H9 (cell line): ENCODE measurements around the gene ACTL7A. TPM values are rescaled to one million over a fixed set of nuclear protein-coding genes. Genes with fewer than 3 reads are reported as not detected.

Source experiments
- DNase-seq: peaks from one replicate; pipeline ENCODE4 v3.0.0-alpha.2; 2017
- H2AFZ ChIP-seq: one replicate; pipeline ENCODE4 v1.6.1; 2013; ENCODE audit warnings: mild to moderate bottlenecking, low read length, control low read depth, moderate library complexity
- H2AK5ac ChIP-seq: 2 replicates; pipeline ENCODE4 v1.6.1; 2013; ENCODE audit warnings: low read length, control low read depth, mixed read lengths; ENCODE audit not compliant: insufficient read length
- H2BK120ac ChIP-seq: one replicate; pipeline ENCODE4 v1.6.1; 2013; ENCODE audit warnings: low read depth, mild to moderate bottlenecking, low read length, control low read depth, inconsistent platforms; ENCODE audit not compliant: poor library complexity, severe bottlenecking
- H2BK12ac ChIP-seq: 2 replicates; pipeline ENCODE4 v1.6.1; 2013; ENCODE audit warnings: low read length, control low read depth, mixed read lengths, low read depth; ENCODE audit not compliant: insufficient read length
- H2BK15ac ChIP-seq: 2 replicates; pipeline ENCODE4 v1.6.1; 2013; ENCODE audit warnings: low read depth, low read length, control low read depth
- H2BK20ac ChIP-seq: one replicate; pipeline ENCODE4 v1.6.1; 2013; ENCODE audit warnings: low read depth, mild to moderate bottlenecking, low read length, control low read depth, inconsistent platforms; ENCODE audit not compliant: poor library complexity, severe bottlenecking
- H2BK5ac ChIP-seq: 2 replicates; pipeline ENCODE4 v1.6.1; 2013; ENCODE audit warnings: low read length, control low read depth, mixed read lengths; ENCODE audit not compliant: insufficient read length
- H3K14ac ChIP-seq: 2 replicates; pipeline ENCODE4 v1.6.1; 2013; ENCODE audit warnings: low read length, control low read depth; ENCODE audit not compliant: insufficient read depth
- H3K18ac ChIP-seq: 2 replicates; pipeline ENCODE4 v1.6.1; 2013; ENCODE audit warnings: low read depth, mild to moderate bottlenecking, mixed read lengths, low read length, control low read depth; ENCODE audit not compliant: insufficient read length
- H3K23ac ChIP-seq: 2 replicates; pipeline ENCODE4 v1.6.1; 2013; ENCODE audit warnings: low read length, control low read depth, mixed read lengths, low read depth; ENCODE audit not compliant: insufficient read length
- H3K23me2 ChIP-seq: 2 replicates; pipeline ENCODE4 v1.6.1; 2013; ENCODE audit warnings: low read depth, mild to moderate bottlenecking, mixed read lengths, low read length, control low read depth; ENCODE audit not compliant: insufficient read length, poor library complexity, severe bottlenecking
- H3K27ac ChIP-seq: 2 replicates; pipeline ENCODE4 v1.5.1; 2013; ENCODE audit warnings: low read length, control low read depth, mixed read lengths, low read depth; ENCODE audit not compliant: insufficient read length
- H3K27me3 ChIP-seq: 2 replicates; pipeline ENCODE4 v1.6.1; 2013; ENCODE audit warnings: low read length, control low read depth, inconsistent platforms; ENCODE audit not compliant: insufficient read depth
- H3K4ac ChIP-seq: 2 replicates; pipeline ENCODE4 v1.6.1; 2013; ENCODE audit warnings: low read depth, mild to moderate bottlenecking, control low read depth, inconsistent platforms, low read length, moderate library complexity
- H3K4me1 ChIP-seq: 2 replicates; pipeline ENCODE4 v1.6.1; 2013; ENCODE audit warnings: low read length, control low read depth, inconsistent platforms; ENCODE audit not compliant: insufficient read depth
- H3K4me2 ChIP-seq: 2 replicates; pipeline ENCODE4 v1.6.1; 2013; ENCODE audit warnings: low read length, control low read depth, mixed read lengths; ENCODE audit not compliant: insufficient read length, insufficient read depth
- H3K56ac ChIP-seq: 2 replicates; pipeline ENCODE4 v1.6.1; 2013; ENCODE audit warnings: low read depth, mild to moderate bottlenecking, mixed read lengths, low read length, control low read depth; ENCODE audit not compliant: insufficient read length
- H3K79me1 ChIP-seq: 2 replicates; pipeline ENCODE4 v1.6.1; 2013; ENCODE audit warnings: low read depth, mild to moderate bottlenecking, moderate library complexity, low read length, control low read depth, inconsistent platforms; ENCODE audit not compliant: insufficient read depth, poor library complexity, severe bottlenecking
- H3K79me2 ChIP-seq: 2 replicates; pipeline ENCODE4 v1.6.1; 2013; ENCODE audit warnings: low read length, control low read depth, inconsistent platforms; ENCODE audit not compliant: insufficient read depth
- H3K9ac ChIP-seq: 2 replicates; pipeline ENCODE4 v1.6.1; 2013; ENCODE audit warnings: low read length, control low read depth, mixed read lengths; ENCODE audit not compliant: insufficient read length; ENCODE audit errors: extremely low read depth
- H3K9me3 ChIP-seq: one replicate; pipeline ENCODE4 v1.6.1; 2013; ENCODE audit warnings: low read depth, low read length, inconsistent platforms; ENCODE audit not compliant: control insufficient read depth
- H3T11ph ChIP-seq: one replicate; pipeline ENCODE4 v1.6.1; 2013; ENCODE audit warnings: mild to moderate bottlenecking, low read length, control low read depth, inconsistent platforms
- H4K20me1 ChIP-seq: one replicate; pipeline ENCODE4 v1.6.1; 2013; ENCODE audit not compliant: control insufficient read depth, insufficient read length, insufficient read depth
- H4K5ac ChIP-seq: 2 replicates; pipeline ENCODE4 v1.6.1; 2013; ENCODE audit warnings: low read depth, mild to moderate bottlenecking, mixed read lengths, low read length, control low read depth; ENCODE audit not compliant: insufficient read length
- H4K8ac ChIP-seq: replicated peaks from 2 replicates; pipeline ENCODE4 v1.6.1; 2013; ENCODE audit warnings: low read length, control low read depth, mixed read lengths, low read depth; ENCODE audit not compliant: insufficient read length
- H4K91ac ChIP-seq: 2 replicates; pipeline ENCODE4 v1.6.1; 2013; ENCODE audit warnings: low read depth, mild to moderate bottlenecking, moderate library complexity, mixed read lengths, low read length, control low read depth; ENCODE audit not compliant: insufficient read length
- H3K27ac Mint-ChIP-seq, 3 experiments: 2 replicates in 2 of 3; 3 replicates in 1 of 3; pipeline ENCODE4 v1.8.0; 2020 to 2021; ENCODE audit warnings: mixed read lengths in 3 of 3, mild to moderate bottlenecking in 1 of 3, moderate library complexity in 1 of 3
- H3K27me3 Mint-ChIP-seq: 2 replicates; pipeline ENCODE4 v1.8.0; 2021; ENCODE audit warnings: low read depth, mild to moderate bottlenecking, moderate library complexity, mixed read lengths
- H3K36me3 Mint-ChIP-seq, 3 experiments: 2 replicates in 2 of 3; 3 replicates in 1 of 3; pipeline ENCODE4 v1.8.0; 2020 to 2021; ENCODE audit warnings: low read depth in 3 of 3, mixed read lengths in 3 of 3; ENCODE audit not compliant: insufficient read depth in 1 of 3
- H3K4me1 Mint-ChIP-seq, 2 experiments: 2 replicates each; pipeline ENCODE4 v1.8.0; 2020; ENCODE audit warnings: mixed read lengths in 2 of 2
- H3K4me3 Mint-ChIP-seq, 2 experiments: 2 replicates in 1 of 2; 3 replicates in 1 of 2; pipeline ENCODE4 v1.8.0; 2020 to 2021; ENCODE audit warnings: mild to moderate bottlenecking in 2 of 2, mixed read lengths in 2 of 2, moderate library complexity in 1 of 2
- H3K9me3 Mint-ChIP-seq, 2 experiments: 2 replicates in 1 of 2; 3 replicates in 1 of 2; pipeline ENCODE4 v1.8.0; 2020; ENCODE audit warnings: mild to moderate bottlenecking in 2 of 2, mixed read lengths in 2 of 2, moderate library complexity in 1 of 2
- CTCF ChIP-seq: fragments of 200-600 bp; sonication (generic); conservative IDR thresholded peaks from 3 replicates; pipeline ENCODE4 v1.8.0; 2021; ENCODE audit warnings: antibody characterized with exemption, mild to moderate bottlenecking
- WGBS: extraction: QIAGEN DNeasy Blood & Tissue Kit; methylation state at CpG from one replicate; pipeline ENCODE4 v1.1.7; 2013; ENCODE audit warnings: missing lambda C conversion rate, low lambda C conversion rate, mixed read lengths; ENCODE audit not compliant: insufficient read length; ENCODE audit errors: extremely low coverage; 5-methylcytosine and 5-hydroxymethylcytosine counted together
- total RNA-seq: library from RNA; stranded (reverse); gene quantifications from 2 replicates; pipeline ENCODE4 v1.2.1, GENCODE V29; 2021

Gene ACTL7A
- total RNA-seq, 1 experiment from 2014 or later = not detected

DNA sequence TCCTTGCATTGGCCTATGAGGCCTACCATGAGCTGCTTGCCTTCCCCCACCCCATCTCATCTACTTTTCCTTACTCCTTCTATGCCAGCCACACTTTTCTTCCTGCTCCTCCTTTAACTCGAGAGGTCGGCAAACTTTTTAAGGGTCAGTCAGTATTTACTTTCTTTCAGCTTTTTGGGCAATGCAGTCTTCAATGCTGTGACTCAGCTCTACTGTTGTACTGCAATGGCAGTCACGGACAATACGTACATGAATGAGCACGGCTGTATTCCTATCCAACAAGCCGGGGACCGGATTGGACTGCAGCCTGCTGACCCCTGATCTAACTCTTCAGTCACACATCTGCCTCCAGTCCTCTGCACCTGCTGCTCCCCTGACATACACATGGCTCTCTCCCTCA is 602 bp upstream of the ACTL7A start:
- H4K5ac ChIP-seq = no peak overlapping the region
- no peak overlapping the region for H3K27ac ChIP-seq
- DNase-seq = no peak
- H3K4me1 ChIP-seq = no peaks in the 10 kb centered on the region
- no peak overlapping the region for H3K27ac Mint-ChIP-seq
- H3K79me2 ChIP-seq = no peaks in the 10 kb centered on the region
- peaks cover 0 to 4% (median 0%) of the 10 kb centered on the region in 3 experiments; a peak in 1 of 7 replicates for H3K36me3 Mint-ChIP-seq
- H2BK20ac ChIP-seq = no peak overlapping the region
- H3K23me2 ChIP-seq = no peaks in the 10 kb centered on the region
- WGBS = no CpG with 5 or more reads among the region's 7 CpGs
- no peak overlapping the region for H3K23ac ChIP-seq
- no peaks in the 10 kb centered on the region for H3K4me1 Mint-ChIP-seq
- H3K9me3 ChIP-seq = no peaks in the 10 kb centered on the region
- H3K27me3 ChIP-seq = no peaks in the 10 kb centered on the region
- H3K4me3 Mint-ChIP-seq = no peak overlapping the region
- no peak overlapping the region for H2BK5ac ChIP-seq
- no peak overlapping the region for H3K18ac ChIP-seq
- H3K14ac ChIP-seq = no peak overlapping the region
- no peak overlapping the region for H3T11ph ChIP-seq
- H2BK12ac ChIP-seq = no peak overlapping the region
- H3K27me3 Mint-ChIP-seq = no peaks in the 10 kb centered on the region; the same call in 1 of the 2 replicates
- H3K9me3 Mint-ChIP-seq = no peaks in the 10 kb centered on the region
- no peak overlapping the region for H3K4ac ChIP-seq
- H4K91ac ChIP-seq = no peak overlapping the region
- TF ChIP-seq CTCF = no peak
- H2AFZ ChIP-seq = no peak overlapping the region
- H4K8ac ChIP-seq = no peak overlapping the region
- no peak overlapping the region for H2AK5ac ChIP-seq
- H2BK15ac ChIP-seq = no peak overlapping the region
- H3K4me2 ChIP-seq = no peak overlapping the region
- no peaks in the 10 kb centered on the region for H3K79me1 ChIP-seq
- H4K20me1 ChIP-seq = no peaks in the 10 kb centered on the region
- no peak overlapping the region for H3K56ac ChIP-seq
- H2BK120ac ChIP-seq = no peak overlapping the region
- no peak overlapping the region for H3K9ac ChIP-seq
